Body of pancreas (tissue), 4 donors: ENCODE data around the gene DDX28. TPM values are rescaled to one million over a fixed set of nuclear protein-coding genes. Genes with fewer than 3 reads are reported as not detected.
"Not testable (repeated sequence)": the region's sequence is repeated elsewhere in the genome, so short reads cannot be mapped to it uniquely, and the experiment has no call there.

Experiments used
- ATAC-seq: fragments of 150-250 bp; one replicate; pipeline ENCODE4 v1.9.1; 2016
- DNase-seq, 4 donors: peaks; one replicate each; pipeline ENCODE4 v3.0.0-alpha.2; 2019
- H3K27ac ChIP-seq, 4 donors: fragments of 200-600 bp; sonication (generic); 1 replicate in 3 of 4; 2 replicates in 1 of 4; pipeline versions ENCODE4 v1.5.1 to v1.6.1; 2016 to 2019; ENCODE audit warnings: mild to moderate bottlenecking in 1 of 4, mixed read lengths in 1 of 4, moderate library complexity in 1 of 4
- H3K27me3 ChIP-seq, 2 donors: fragments of 200-600 bp; sonication (generic); one replicate each; pipeline ENCODE4 v1.6.0; 2016; ENCODE audit warnings: mild to moderate bottlenecking in 1 of 2
- H3K36me3 ChIP-seq, 2 donors: fragments of 200-600 bp; sonication (generic); replicated peaks in 1 of 2; 2 replicates each; pipeline ENCODE4 v1.5.1; 2016; ENCODE audit warnings: low read depth in 2 of 2; ENCODE audit not compliant: insufficient read depth in 1 of 2
- H3K4me1 ChIP-seq: fragments of 200-600 bp; sonication (generic); one replicate; pipeline ENCODE4 v1.6.0; 2016
- H3K4me3 ChIP-seq, 2 donors: fragments of 200-600 bp; sonication (generic); 1 replicate in 1 of 2; 2 replicates in 1 of 2; pipeline ENCODE4 v1.5.1; 2016 to 2019
- H3K9me3 ChIP-seq, 3 donors: fragments of 200-600 bp; sonication (generic); 1 replicate in 2 of 3; 2 replicates in 1 of 3; pipeline ENCODE4 v1.5.1; 2016
- POLR2A ChIP-seq, 3 donors: fragments of 450-650 bp; IDR thresholded peaks; one replicate each; pipeline ENCODE4 v1.6.1; 2016; ENCODE audit warnings: antibody characterized with exemption in 3 of 3, mild to moderate bottlenecking in 2 of 3
- WGBS, 2 donors: methylation state at CpG; one replicate each; pipeline ENCODE4 v1.1.5; 2017; 5-methylcytosine and 5-hydroxymethylcytosine counted together
- intact Hi-C: fragments of 100-400 bp; cut with DNase I; formaldehyde crosslinking; loops from one replicate; pipeline ENCODE4 v1.15.1; 2023
- total RNA-seq, 2 donors: library from RNA; depleted of rRNA; stranded (reverse); fragments of >200 nt; gene quantifications; one replicate each; pipeline ENCODE4 v1.1.0, GENCODE V29; 2016
- TF ChIP-seq, protein P1 (sequence below), 7 experiments: fragments of 450-650 bp in 4 of 7; fragments of 200-600 bp in 3 of 7; sonication (generic) in 3 of 7; IDR thresholded peaks; one replicate each; pipeline ENCODE4 v1.5.1; 2016 to 2019; ENCODE audit warnings: antibody characterized with exemption in 7 of 7

The DDX28 gene
- total RNA-seq, 2 donors from 2014 or later: 3.4 to 13.2 TPM

- no peaks in the 10 kb centered on the region for H3K36me3 ChIP-seq
- H3K9me3 ChIP-seq: no peaks in the 10 kb centered on the region
- 88 to 100% methylated on average over 2 to 10 of the region's 10 CpGs for WGBS, 2 donors
- DNase-seq (no peak), ATAC-seq (no peak)
- H3K27me3 ChIP-seq: no peaks in the 10 kb centered on the region
- H3K27ac ChIP-seq: no peak overlapping the region
- intact Hi-C loops: no loop called here
- peaks cover 26% of the 10 kb centered on the region for H3K4me1 ChIP-seq
- H3K4me3 ChIP-seq: no peak overlapping the region
- TF ChIP-seq, protein P1, sequence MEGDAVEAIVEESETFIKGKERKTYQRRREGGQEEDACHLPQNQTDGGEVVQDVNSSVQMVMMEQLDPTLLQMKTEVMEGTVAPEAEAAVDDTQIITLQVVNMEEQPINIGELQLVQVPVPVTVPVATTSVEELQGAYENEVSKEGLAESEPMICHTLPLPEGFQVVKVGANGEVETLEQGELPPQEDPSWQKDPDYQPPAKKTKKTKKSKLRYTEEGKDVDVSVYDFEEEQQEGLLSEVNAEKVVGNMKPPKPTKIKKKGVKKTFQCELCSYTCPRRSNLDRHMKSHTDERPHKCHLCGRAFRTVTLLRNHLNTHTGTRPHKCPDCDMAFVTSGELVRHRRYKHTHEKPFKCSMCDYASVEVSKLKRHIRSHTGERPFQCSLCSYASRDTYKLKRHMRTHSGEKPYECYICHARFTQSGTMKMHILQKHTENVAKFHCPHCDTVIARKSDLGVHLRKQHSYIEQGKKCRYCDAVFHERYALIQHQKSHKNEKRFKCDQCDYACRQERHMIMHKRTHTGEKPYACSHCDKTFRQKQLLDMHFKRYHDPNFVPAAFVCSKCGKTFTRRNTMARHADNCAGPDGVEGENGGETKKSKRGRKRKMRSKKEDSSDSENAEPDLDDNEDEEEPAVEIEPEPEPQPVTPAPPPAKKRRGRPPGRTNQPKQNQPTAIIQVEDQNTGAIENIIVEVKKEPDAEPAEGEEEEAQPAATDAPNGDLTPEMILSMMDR (IDR thresholded peaks at IDR 0.05): no peak
- TF ChIP-seq POLR2A (IDR thresholded peaks at IDR 0.05): no peak
These were observed 1.5 kb downstream of the DDX28 start for GRCh38 chr16:68021490-68021889.

DNA sequence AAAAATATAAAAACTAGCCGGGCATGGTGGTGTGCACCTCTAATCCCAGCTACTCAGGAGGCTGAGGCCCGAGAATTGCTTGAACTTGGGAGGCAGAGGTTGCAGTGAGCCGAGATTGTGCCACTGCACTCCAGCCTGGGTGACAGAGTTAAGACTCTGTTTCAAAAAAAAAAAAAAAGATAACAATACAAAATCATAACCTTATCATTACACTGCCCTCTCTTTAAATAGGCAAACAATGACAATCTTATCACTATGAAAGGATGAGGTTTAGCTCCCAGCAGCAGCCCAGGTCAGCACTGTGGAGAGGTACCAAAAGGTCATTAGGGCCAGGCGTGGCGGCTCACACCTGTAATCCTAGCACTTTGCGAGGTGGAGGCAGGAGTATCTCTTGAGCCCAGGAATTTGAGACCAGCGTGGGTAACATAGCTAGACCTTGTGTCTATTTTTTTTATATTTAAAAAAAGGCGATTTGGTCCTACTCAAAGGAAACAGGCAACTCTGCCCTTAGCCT is 3.8 kb downstream of the DDX28 start:
- intact Hi-C loops: no loop called here
- no peak overlapping the region for H3K4me3 ChIP-seq
- TF ChIP-seq, protein P1 (IDR thresholded peaks at IDR 0.05): no peak
- TF ChIP-seq POLR2A (IDR thresholded peaks at IDR 0.05): no peak
- H3K4me1 ChIP-seq: peaks cover 25% of the 10 kb centered on the region
- no peaks in the 10 kb centered on the region for H3K9me3 ChIP-seq
- no peak overlapping the region for H3K27ac ChIP-seq
- H3K27me3 ChIP-seq: no peaks in the 10 kb centered on the region
- no peaks in the 10 kb centered on the region for H3K36me3 ChIP-seq
- 58 to 60% methylated on average over 8 of the region's 8 CpGs for WGBS, 2 donors
- DNase-seq (no peak), ATAC-seq (no peak)

DNA sequence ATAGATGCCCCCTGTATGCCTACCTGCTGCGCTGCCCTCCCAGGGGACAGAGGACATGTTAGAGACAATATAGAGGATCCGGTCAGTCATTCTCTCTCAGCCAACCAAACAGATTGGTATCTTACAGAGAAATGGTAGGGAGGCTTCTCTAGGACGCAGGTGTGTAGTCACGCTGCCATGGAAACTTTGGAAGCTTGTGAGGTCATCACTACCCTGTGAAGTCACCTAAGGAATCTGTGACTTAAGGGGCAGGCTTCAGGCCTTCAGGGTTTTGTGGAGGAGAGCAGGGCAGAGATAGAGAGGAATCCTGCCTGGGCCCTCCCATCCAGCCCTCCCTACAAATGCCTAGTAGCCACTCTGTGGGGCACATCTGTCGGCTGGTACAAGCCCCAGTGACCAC is 7.4 kb downstream of the DDX28 start, which contains the start of gene DPEP2NB:
TSS of gene DPEP2NB (minus strand) at position 231 of the 400 bp plus-strand sequence. CDS start at position 90, 141 bp downstream.
- Histone ChIP-seq H3K36me3 (no peaks in the 10 kb centered on the region), H3K9me3 (no peaks in the 10 kb centered on the region), H3K27ac (no peak within 1 kb of the TSS), H3K27me3 (no peaks in the 10 kb centered on the region), H3K4me3 (no peak within 1 kb of the TSS), H3K4me1 (no peaks in the 10 kb centered on the region)
- no peak for TF ChIP-seq POLR2A (IDR thresholded peaks at IDR 0.05)
- TF ChIP-seq, protein P1 (IDR thresholded peaks at IDR 0.05): no peak
- DNase-seq: no peak
- intact Hi-C loops: no loop called here
- ATAC-seq: no peak
- WGBS, 2 donors: 60 to 67% methylated on average over 3 to 5 of the region's 5 CpGs

DNA sequence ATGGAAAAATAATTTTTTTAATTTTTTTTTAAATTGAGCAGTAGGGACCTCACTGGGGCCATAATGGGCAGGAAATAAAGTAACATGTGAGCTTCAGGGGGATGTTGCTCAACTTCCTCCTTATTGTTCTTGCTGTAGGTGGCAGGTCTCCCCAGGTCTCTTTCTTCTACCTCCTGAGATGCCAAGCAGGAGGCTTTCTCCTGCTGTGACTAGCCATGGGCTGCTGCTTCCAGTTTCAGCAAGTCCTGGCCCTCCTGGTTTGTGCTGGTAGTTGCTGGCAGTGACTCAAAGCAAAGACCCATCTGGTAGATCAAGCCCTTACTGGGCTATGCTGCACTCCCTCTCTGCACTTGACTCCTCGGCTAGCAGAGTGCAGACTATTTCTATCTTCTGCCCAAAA is 9.6 kb downstream of the DDX28 start:
- Histone ChIP-seq H3K27me3 (no peaks in the 10 kb centered on the region), H3K27ac (no peak overlapping the region), H3K4me1 (no peaks in the 10 kb centered on the region), H3K4me3 (no peak overlapping the region), H3K9me3 (no peaks in the 10 kb centered on the region), H3K36me3 (no peaks in the 10 kb centered on the region)
- DNase-seq (peak in 1 of 4 donors; percentile 10), ATAC-seq (no peak)
- TF ChIP-seq POLR2A (IDR thresholded peaks at IDR 0.05): no peak
- TF ChIP-seq, protein P1 (IDR thresholded peaks at IDR 0.05): no peak
- intact Hi-C loops: no loop called here
- 42 to 44% methylated on average over 1 of the region's 1 CpG for WGBS, 2 donors

GRCh38 chr16:68009872-68010271 is 13.2 kb downstream of the DDX28 start:
- H3K4me3 ChIP-seq, DNase-seq, H3K4me1 ChIP-seq, H3K27ac ChIP-seq, ATAC-seq, H3K27me3 ChIP-seq, H3K36me3 ChIP-seq, H3K9me3 ChIP-seq, intact Hi-C loops: not testable (repeated sequence)
- 58 to 68% methylated on average over 4 of the region's 4 CpGs for WGBS, 2 donors
